Measurements from ENCODE around the gene A2M. TPM values are rescaled to one million over a fixed set of nuclear protein-coding genes. Genes with fewer than 3 reads are reported as not detected.

The A2M gene
- total RNA-seq, 1 experiment from 2014 or later, result not detected

GRCh38 chr12:9083793-9084192, 31.9 kb downstream of the A2M start:
- ATAC-seq (no peak), DNase-seq (no peak)
- H3K9me2 ChIP-seq (replicated peaks; ENCODE audit: low read length), result no peaks in the 10 kb centered on the region
- intact Hi-C loops (cut with micrococcal nuclease), result no loop called here
- H3K79me2 ChIP-seq (ENCODE audit: low read length), result no peaks in the 10 kb centered on the region
- ChIA-PET CTCF (no interaction called here), POLR2A (ENCODE audit: unreplicated experiment) (no interaction called here)
- no peak overlapping the region for H2AFZ ChIP-seq (ENCODE audit: low read length)
- no peak overlapping the region for H3K4me3 ChIP-seq (ENCODE audit: low read length)
- no peaks in the 10 kb centered on the region for H4K20me1 ChIP-seq (ENCODE audit: low read length)
- no peak overlapping the region for H3K4me2 ChIP-seq (ENCODE audit: low read length)
- no peaks in the 10 kb centered on the region for H3K36me3 ChIP-seq (ENCODE audit: low read depth, low read length)
- H3F3A ChIP-seq (ENCODE audit: low read length, unreplicated experiment), result no peaks in the 10 kb centered on the region
- no peak overlapping the region for H3K9ac ChIP-seq (ENCODE audit: low read length)
- no TSS peak for BruUV-seq (replicated peaks)
- H3K27me3 ChIP-seq (ENCODE audit: low read length), result no peaks in the 10 kb centered on the region
- H3K9me3 ChIP-seq (ENCODE audit: low read length), result 0 out of 2 replicates have a peak, but pooled peaks cover 3% of the 10 kb centered on the region
- no peak for TF ChIP-seq EZH2phosphoT487 (IDR thresholded peaks at IDR 0.05; ENCODE audit: borderline replicate concordance, low read length)
- TF ChIP-seq EZH2 (IDR thresholded peaks at IDR 0.05; ENCODE audit: low read length, unreplicated experiment), result no peak
- TF ChIP-seq CTCF (conservative IDR thresholded peaks at IDR 0.05; ENCODE audit: low read depth, low read length), result no peak
- H3K27ac ChIP-seq (ENCODE audit: low read length), result no peak overlapping the region
- H3K4me1 ChIP-seq (ENCODE audit: insufficient read depth, low read length), result no peaks in the 10 kb centered on the region

- H2AFZ ChIP-seq (ENCODE audit: low read length), result no peak overlapping the region
- no peak overlapping the region for H3K4me3 ChIP-seq (ENCODE audit: low read length)
- ChIA-PET CTCF (no interaction called here), POLR2A (ENCODE audit: unreplicated experiment) (no interaction called here)
- intact Hi-C loops (cut with micrococcal nuclease), result no loop called here
- no peak for ATAC-seq
- H3K9me3 ChIP-seq (ENCODE audit: low read length), result 0 out of 2 replicates have a peak, but pooled peaks cover 3% of the 10 kb centered on the region
- no peak overlapping the region for H3K27ac ChIP-seq (ENCODE audit: low read length)
- no peaks in the 10 kb centered on the region for H4K20me1 ChIP-seq (ENCODE audit: low read length)
- H3K4me1 ChIP-seq (ENCODE audit: insufficient read depth, low read length), result no peaks in the 10 kb centered on the region
- DNase-seq, result no peak
- H3F3A ChIP-seq (ENCODE audit: low read length, unreplicated experiment), result no peaks in the 10 kb centered on the region
- no TSS peak for BruUV-seq (replicated peaks)
- H3K36me3 ChIP-seq (ENCODE audit: low read depth, low read length), result no peaks in the 10 kb centered on the region
- H3K9me2 ChIP-seq (replicated peaks; ENCODE audit: low read length), result no peaks in the 10 kb centered on the region
- H3K79me2 ChIP-seq (ENCODE audit: low read length), result no peaks in the 10 kb centered on the region
- H3K27me3 ChIP-seq (ENCODE audit: low read length), result no peaks in the 10 kb centered on the region
- H3K4me2 ChIP-seq (ENCODE audit: low read length), result no peak overlapping the region
- H3K9ac ChIP-seq (ENCODE audit: low read length), result no peak overlapping the region
- no peak for TF ChIP-seq EZH2 (IDR thresholded peaks at IDR 0.05; ENCODE audit: low read length, unreplicated experiment)
- TF ChIP-seq CTCF (conservative IDR thresholded peaks at IDR 0.05; ENCODE audit: low read depth, low read length), result no peak
- no peak for TF ChIP-seq EZH2phosphoT487 (IDR thresholded peaks at IDR 0.05; ENCODE audit: borderline replicate concordance, low read length)
Observed at GRCh38 chr12:9081667-9082427, 33.9 kb downstream of the A2M start.

Measured in PC-3 (cell line).